GM21786 (cell line): ENCODE data around the gene DCLK1.
"Not testable (repeated sequence)": the region's sequence is repeated elsewhere in the genome, so short reads cannot be mapped to it uniquely, and the experiment has no call there.

ENCODE experiments used
- ATAC-seq: cut with Tn5 transposase; IDR thresholded peaks from one replicate; pipeline ENCODE4 v1.9.1; 2021; ENCODE audit not compliant: unreplicated experiment

DCLK1 gene

GRCh38 chr13:36132376-36132775, 1.2 kb upstream of the DCLK1 start:
- ATAC-seq, result no peak

DNA sequence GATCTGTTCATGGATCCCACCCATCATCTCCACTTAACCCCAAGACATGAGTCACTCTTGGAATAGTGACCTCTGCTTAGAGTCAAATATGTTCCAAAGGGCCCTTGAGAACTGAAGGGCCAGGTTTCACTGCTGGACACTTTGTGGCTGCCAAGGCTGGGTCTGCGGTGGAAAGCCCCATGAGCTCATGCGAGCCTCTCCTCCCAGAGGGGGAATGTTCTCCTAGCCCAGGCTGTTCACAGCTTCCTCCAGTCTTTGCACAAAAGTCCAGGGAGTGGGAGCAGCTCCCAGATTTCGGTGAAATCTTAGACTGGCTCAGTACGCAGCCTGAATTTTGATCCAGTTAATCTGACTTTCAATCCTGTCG, 732 bp upstream of the DCLK1 start:
- no peak for ATAC-seq

DNA sequence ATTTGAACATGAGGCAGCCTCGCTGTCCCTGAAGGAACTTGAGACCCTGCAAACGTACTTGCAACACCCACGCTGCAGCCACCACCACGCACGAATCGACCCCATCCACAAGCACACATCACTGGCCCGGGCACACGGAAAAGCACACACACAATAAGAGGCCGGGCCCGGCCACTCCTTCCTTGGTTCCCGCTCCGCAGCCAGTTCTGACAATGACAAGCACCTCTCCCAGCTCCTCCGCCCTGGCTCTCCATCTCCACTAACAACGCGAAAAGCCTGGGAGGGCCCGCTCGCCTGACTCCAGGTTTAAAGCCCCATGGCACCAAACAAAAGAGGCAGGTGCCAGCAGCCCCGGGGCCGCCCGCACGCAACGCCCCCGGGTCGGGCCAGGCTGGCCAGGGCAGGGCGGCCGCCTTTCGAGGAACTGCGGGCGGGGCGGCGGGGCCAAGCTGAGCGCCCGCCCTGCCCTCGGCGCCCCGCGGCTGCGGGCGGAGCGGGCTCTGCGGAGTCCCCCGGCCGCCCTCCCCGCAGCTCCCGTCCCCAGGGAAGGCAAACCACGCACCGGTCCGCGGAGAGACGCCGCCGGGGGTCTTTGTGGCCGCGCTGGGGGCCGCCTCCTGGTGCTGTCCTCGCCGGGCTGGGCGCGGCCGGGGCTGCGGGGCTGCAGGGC, 495 bp downstream of the DCLK1 start:
- ATAC-seq, result no peak

- ATAC-seq, result no peak
Observed at GRCh38 chr13:36130193-36130551, 1.0 kb downstream of the DCLK1 start.

DNA sequence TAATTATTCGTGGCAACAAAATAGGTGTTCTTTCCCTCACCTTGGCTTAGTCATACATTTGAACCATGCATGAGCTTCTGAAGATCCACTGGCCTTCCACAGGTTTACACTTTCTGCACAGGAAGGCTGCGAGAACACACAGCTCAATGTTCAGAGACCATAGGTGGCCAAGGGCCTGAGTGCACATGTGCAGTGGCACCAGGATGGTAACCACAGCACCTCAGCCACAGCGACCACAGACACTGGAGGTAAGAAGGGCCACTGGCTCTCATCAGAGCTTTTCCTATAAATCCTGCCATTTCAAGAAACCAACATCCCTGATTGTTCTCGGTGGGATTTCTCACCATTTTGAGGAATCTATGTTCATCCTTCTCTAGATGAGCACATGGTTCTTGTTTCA, 1.6 kb downstream of the DCLK1 start:
- no peak for ATAC-seq

DNA sequence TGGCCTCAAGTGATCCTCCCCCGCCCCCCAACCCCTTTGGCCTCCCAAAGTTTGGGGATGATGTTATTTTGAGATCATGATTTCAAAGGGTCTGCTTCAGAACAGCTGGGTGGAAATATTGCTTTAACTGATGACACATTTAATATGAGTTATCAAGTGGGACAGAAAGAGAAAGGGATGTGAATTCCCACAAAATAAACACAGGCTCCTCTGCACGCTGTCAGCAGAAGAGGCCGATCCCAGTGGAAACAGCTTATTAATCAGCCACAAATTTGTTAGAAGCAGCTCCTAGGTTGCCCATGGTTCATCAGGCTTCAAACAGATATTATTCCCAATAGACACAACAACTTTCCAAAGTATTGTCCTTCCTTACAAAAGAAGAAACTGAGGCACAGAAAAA, 4.7 kb downstream of the DCLK1 start:
- no peak for ATAC-seq

DNA sequence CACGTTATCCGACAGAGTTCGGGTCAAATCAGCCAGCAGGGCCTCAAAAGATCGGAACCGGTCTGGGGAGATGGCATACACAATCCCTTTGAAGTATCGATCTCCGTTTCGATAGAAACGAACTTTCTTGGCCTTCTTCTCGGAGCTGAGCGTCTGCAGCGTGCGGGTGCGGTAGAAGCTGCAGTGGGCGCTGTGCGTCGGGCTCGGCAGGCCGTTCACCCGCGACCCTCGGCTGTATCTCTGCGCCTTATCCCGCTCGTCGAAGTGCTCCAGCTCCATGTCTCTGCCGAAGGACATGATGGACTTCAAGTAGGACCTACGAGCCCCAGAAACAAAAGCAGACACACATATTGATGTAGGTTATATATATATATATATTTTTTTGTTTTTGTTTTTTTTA, 5.3 kb downstream of the DCLK1 start:
- no peak for ATAC-seq

DNA sequence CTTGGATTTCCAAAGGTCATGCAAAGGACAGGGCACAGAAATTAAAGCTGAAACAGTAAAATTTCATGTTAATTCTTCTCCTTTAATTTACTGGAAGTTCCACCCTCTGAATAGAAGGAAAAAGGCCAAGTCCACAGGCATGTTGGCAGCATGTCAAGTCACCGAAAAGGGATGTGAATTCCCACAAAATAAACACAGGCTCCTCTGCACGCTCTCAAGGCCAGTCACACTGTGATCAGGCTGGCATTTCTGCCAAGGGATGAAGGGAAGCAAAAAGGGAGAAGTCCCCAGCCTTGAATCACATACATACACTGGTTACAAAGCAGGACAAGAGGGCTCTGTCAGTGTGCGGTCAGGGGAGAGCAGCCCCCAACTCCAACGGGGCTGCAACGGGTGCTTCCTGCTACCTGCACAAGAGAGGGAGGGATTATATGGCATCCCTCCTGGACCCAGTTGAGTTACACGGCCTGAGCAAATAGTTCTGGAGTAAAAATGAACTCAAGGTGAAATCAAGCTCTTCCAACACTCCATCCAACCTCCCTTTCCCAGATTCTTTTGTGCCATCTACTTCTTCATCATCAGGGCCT, 6.9 kb downstream of the DCLK1 start:
- ATAC-seq, result no peak

- ATAC-seq, result no peak
Observed at GRCh38 chr13:36115306-36115705, 15.9 kb downstream of the DCLK1 start.

GRCh38 chr13:36114233-36114632, 16.9 kb downstream of the DCLK1 start:
- ATAC-seq, result no peak

- no peak for ATAC-seq
Observed at GRCh38 chr13:36108954-36109353, 22.2 kb downstream of the DCLK1 start.

GRCh38 chr13:36108342-36108741, 22.8 kb downstream of the DCLK1 start:
- no peak for ATAC-seq

DNA sequence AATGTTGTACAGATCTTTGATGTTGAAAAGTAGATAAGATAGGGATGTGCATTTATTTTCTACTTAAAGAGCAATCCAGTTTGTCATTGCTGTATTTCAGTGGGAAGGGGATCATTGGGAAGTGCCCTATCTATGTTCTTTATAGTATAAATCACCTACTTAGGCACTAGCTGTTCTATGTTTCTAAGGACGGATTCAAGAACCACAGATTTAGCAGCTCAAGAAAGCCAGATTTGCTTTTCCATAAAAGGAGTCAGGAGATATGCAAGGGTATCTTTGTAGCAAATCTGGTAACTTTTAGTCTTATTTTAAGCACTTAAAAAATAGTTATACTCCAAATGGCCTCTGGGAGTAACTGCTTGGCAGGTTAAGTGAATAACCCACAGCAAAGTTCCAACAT, 23.7 kb downstream of the DCLK1 start:
- no peak for ATAC-seq

DNA sequence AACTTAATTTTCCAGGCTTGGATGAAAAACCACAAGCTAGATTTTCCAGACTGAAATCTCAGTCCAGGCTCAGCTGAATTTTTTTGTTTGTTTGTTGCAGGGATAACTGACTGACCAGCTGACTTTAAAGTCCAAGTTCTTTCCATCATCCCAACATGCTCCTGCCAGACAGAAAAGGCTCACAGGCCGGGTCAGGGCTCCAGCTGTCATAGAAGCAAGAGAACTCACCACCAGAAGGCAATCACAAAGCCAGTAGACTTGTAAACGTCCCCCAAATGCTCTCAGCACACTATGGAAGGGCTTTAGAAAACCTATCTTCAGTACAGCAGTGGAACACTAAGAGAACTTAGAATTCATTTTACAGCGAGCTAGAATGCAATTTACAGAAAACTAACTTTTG, 25.5 kb downstream of the DCLK1 start:
- ATAC-seq, result no peak

GRCh38 chr13:36102721-36103120, 28.5 kb downstream of the DCLK1 start:
- ATAC-seq, result no peak

GRCh38 chr13:36101907-36102306, 29.3 kb downstream of the DCLK1 start:
- ATAC-seq, result not testable (repeated sequence)

GRCh38 chr13:36101157-36101556, 30.0 kb downstream of the DCLK1 start:
- ATAC-seq, result no peak

GRCh38 chr13:36098080-36098479, 33.1 kb downstream of the DCLK1 start:
- no peak for ATAC-seq

DNA sequence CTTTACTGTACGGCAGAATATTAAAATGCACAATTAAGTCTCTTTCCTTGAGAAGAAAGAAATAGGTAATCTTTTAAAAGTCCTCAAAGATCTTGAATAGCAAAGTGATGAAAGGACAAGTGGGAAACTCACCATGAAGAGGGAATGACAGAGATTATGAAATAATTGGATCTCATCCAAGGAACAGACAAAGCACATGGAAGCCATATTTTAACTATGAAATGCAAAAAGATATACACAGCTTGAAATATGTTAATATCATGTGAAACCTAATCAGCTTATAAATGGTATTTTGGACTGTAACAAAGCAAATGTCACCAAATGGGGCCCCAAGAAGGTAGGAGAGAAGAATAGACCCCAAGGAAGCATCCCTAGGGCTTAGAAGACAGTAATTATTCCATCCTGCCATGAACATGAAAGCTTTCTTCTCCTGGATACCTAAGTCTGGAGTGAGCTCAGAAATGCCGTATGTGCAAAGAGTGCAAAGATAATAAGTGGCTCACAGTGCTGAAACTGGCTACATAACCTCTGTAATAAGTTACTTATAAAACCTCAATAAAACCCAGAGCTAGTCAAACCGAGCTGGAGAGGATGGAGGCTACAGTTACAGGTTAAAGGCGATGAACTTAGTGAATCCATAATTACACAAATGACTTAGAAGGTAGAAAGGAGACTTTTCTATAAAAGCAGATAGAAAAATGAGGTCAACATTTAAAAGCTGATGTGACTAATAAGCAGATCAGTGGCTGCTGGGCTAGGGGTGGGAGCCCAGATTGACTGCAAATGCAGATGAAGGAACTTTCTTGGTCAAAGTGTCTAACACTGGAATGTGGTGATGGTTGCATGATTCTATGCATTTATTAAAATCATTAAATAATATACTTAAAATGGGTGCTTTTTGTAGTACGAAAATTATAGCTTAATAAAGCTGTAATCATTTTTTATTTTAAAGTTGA, 34.4 kb downstream of the DCLK1 start:
- no peak for ATAC-seq

DNA sequence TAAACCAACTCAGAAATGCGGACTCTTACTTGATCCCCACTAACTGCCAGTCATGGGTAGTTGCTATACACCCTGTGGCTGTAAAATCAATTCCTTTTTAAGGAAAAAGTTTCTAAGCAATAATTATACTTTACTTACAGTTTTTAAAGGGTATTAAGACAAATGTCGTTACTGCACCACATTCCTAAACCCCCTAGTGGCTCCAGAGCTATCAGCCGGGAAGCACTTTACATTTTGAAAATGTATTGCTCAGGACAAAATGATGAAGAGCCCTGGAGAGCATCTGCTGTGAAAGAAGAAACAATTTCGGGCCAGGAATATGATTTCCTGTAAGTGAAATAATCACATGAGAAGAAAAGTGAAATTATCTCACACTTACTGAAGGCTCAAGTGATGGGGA, 36.7 kb downstream of the DCLK1 start:
- ATAC-seq, result no peak

GRCh38 chr13:36090592-36090991, 40.6 kb downstream of the DCLK1 start:
- no peak for ATAC-seq

GRCh38 chr13:36089130-36089647, 42.0 kb downstream of the DCLK1 start:
- no peak for ATAC-seq
